GM23338 (cell line): ENCODE data around the gene CNMD. TPM values are rescaled to one million over a fixed set of nuclear protein-coding genes. Genes with fewer than 3 reads are reported as not detected.

Experiments
- ATAC-seq: fragments of 200-7000 bp; cut with Tn5 transposase; 3 replicates; pipeline ENCODE4 v1.9.1; 2020
- DNase-seq: peaks from one replicate; pipeline ENCODE4 v3.0.0-alpha.2; 2015; ENCODE audit warnings: low spot score
- H2AFZ ChIP-seq: fragments of 200-600 bp; sonication (generic); 2 replicates; pipeline ENCODE4 v1.8.0; 2016; ENCODE audit warnings: antibody characterized with exemption, mild to moderate bottlenecking, moderate library complexity
- H3F3A ChIP-seq: fragments of 200-600 bp; sonication (generic); replicated peaks from 2 replicates; pipeline ENCODE4 v1.8.0; 2017; ENCODE audit warnings: antibody characterized with exemption, mixed run types, low read depth
- H3K27ac ChIP-seq: fragments of 200-600 bp; sonication (generic); 2 replicates; pipeline ENCODE4 v1.6.1; 2016; ENCODE audit warnings: low read depth
- H3K27me3 ChIP-seq: fragments of 200-600 bp; sonication (generic); 2 replicates; pipeline ENCODE4 v1.8.0; 2016; ENCODE audit warnings: mild to moderate bottlenecking, mixed run types, moderate library complexity; ENCODE audit not compliant: insufficient read depth
- H3K36me3 ChIP-seq: fragments of 200-600 bp; sonication (generic); 2 replicates; pipeline ENCODE4 v1.8.0; 2016; ENCODE audit warnings: mild to moderate bottlenecking; ENCODE audit not compliant: insufficient read depth
- H3K4me1 ChIP-seq: fragments of 200-600 bp; sonication (generic); 2 replicates; pipeline ENCODE4 v1.8.0; 2016; ENCODE audit warnings: mild to moderate bottlenecking, moderate library complexity; ENCODE audit not compliant: insufficient read depth
- H3K4me2 ChIP-seq: fragments of 200-600 bp; sonication (generic); 2 replicates; pipeline ENCODE4 v1.7.1; 2017; ENCODE audit warnings: mixed run types
- H3K4me3 ChIP-seq: fragments of 200-600 bp; sonication (generic); 2 replicates; pipeline ENCODE4 v1.6.1; 2016; ENCODE audit warnings: mixed run types
- H3K79me2 ChIP-seq: fragments of 200-600 bp; sonication (generic); replicated peaks from 2 replicates; pipeline ENCODE4 v1.8.0; 2017; ENCODE audit warnings: mild to moderate bottlenecking; ENCODE audit not compliant: insufficient read depth
- H3K9me2 ChIP-seq: fragments of 200-600 bp; sonication (generic); 2 replicates; pipeline ENCODE4 v1.8.0; 2017; ENCODE audit not compliant: insufficient read depth
- H4K20me1 ChIP-seq: fragments of 200-600 bp; sonication (generic); replicated peaks from 2 replicates; pipeline ENCODE4 v1.8.0; 2017; ENCODE audit warnings: mild to moderate bottlenecking; ENCODE audit not compliant: insufficient read depth
- H3K27ac Mint-ChIP-seq: 2 replicates; pipeline ENCODE4 v1.8.0; 2020; ENCODE audit warnings: inconsistent platforms, mild to moderate bottlenecking, moderate library complexity, mixed read lengths
- H3K27me3 Mint-ChIP-seq: 3 replicates; pipeline ENCODE4 v1.8.0; 2022; ENCODE audit warnings: low read depth, mild to moderate bottlenecking, moderate library complexity, mixed read lengths, inconsistent platforms; ENCODE audit not compliant: insufficient read depth, poor library complexity
- H3K36me3 Mint-ChIP-seq: 3 replicates; pipeline ENCODE4 v1.8.0; 2021; ENCODE audit warnings: low read depth, mild to moderate bottlenecking, inconsistent platforms, moderate library complexity, mixed read lengths
- H3K4me1 Mint-ChIP-seq: 3 replicates; pipeline ENCODE4 v1.8.0; 2020; ENCODE audit warnings: mild to moderate bottlenecking, inconsistent platforms, mixed read lengths
- H3K4me3 Mint-ChIP-seq: 3 replicates; pipeline ENCODE4 v1.8.0; 2021; ENCODE audit warnings: moderate library complexity, mild to moderate bottlenecking, inconsistent platforms, mixed read lengths
- H3K9me3 Mint-ChIP-seq: 3 replicates; pipeline ENCODE4 v1.8.0; 2020; ENCODE audit warnings: moderate library complexity, mild to moderate bottlenecking, inconsistent platforms, mixed read lengths
- CREB1 ChIP-seq: fragments of 250-450 bp; sonication (Bioruptor Pico); IDR thresholded peaks from 2 replicates; pipeline ENCODE4 v1.5.0; 2020; ENCODE audit warnings: low read depth, mild to moderate bottlenecking, moderate library complexity
- CTCF ChIP-seq, 2 experiments: fragments of 200-600 bp in 1 of 2; sonication (generic) in 1 of 2; conservative IDR thresholded peaks; 2 replicates each; pipeline versions ENCODE4 v1.5.1 to v1.6.1; 2016 to 2017; ENCODE audit warnings: antibody characterized with exemption in 2 of 2, low read depth in 2 of 2, mild to moderate bottlenecking in 2 of 2, moderate library complexity in 1 of 2
- ETS1 ChIP-seq: IDR thresholded peaks from 2 replicates; pipeline ENCODE4 v1.6.1; 2016; ENCODE audit warnings: antibody characterized with exemption
- EZH2 ChIP-seq: fragments of 200-600 bp; sonication (generic); IDR thresholded peaks from one replicate; pipeline ENCODE4 v1.8.0; 2017; ENCODE audit warnings: antibody characterized with exemption, mild to moderate bottlenecking, low read depth; ENCODE audit not compliant: unreplicated experiment
- EZH2phosphoT487 ChIP-seq: fragments of 200-600 bp; sonication (generic); IDR thresholded peaks from one replicate; pipeline ENCODE4 v1.8.1; 2018; ENCODE audit warnings: antibody characterized with exemption; ENCODE audit not compliant: unreplicated experiment
- JUNB ChIP-seq: IDR thresholded peaks from one replicate; pipeline ENCODE4 v1.6.1; 2016; ENCODE audit warnings: antibody characterized with exemption; ENCODE audit not compliant: unreplicated experiment
- NANOG ChIP-seq: IDR thresholded peaks from 2 replicates; pipeline ENCODE4 v1.6.1; 2016; ENCODE audit warnings: antibody characterized with exemption, borderline replicate concordance
- POLR2AphosphoS5 ChIP-seq: IDR thresholded peaks from 2 replicates; pipeline ENCODE4 v1.6.1; 2016; ENCODE audit warnings: antibody characterized with exemption, low read depth
- REST ChIP-seq: IDR thresholded peaks from one replicate; pipeline ENCODE4 v1.6.1; 2018; ENCODE audit warnings: antibody characterized with exemption; ENCODE audit not compliant: unreplicated experiment
- STAT1 ChIP-seq: IDR thresholded peaks from one replicate; pipeline ENCODE4 v1.6.1; 2016; ENCODE audit warnings: antibody characterized with exemption; ENCODE audit not compliant: unreplicated experiment
- ZNF114 ChIP-seq: fragments of 250-450 bp; sonication (Bioruptor Pico); IDR thresholded peaks from 2 replicates; pipeline ENCODE4 v1.5.0; 2020; ENCODE audit warnings: mild to moderate bottlenecking, moderate library complexity
- ZNF331 ChIP-seq: fragments of 250-450 bp; sonication (Bioruptor Pico); IDR thresholded peaks from 2 replicates; pipeline ENCODE4 v1.5.0; 2020; ENCODE audit warnings: low read depth, mild to moderate bottlenecking, moderate library complexity
- ZNF462 ChIP-seq: fragments of 250-450 bp; sonication (Bioruptor Pico); IDR thresholded peaks from 2 replicates; pipeline ENCODE4 v1.5.0; 2020; ENCODE audit warnings: mild to moderate bottlenecking, moderate library complexity
- polyA plus RNA-seq: library from polyadenylated mRNA; unstranded; fragments of >200 nt; fragmentation: Nextera tagmentation; extraction: Ambion mirVana; gene quantifications from 2 replicates; pipeline ENCODE4 v1.2.1, GENCODE V29; 2016
- total RNA-seq: library from RNA; depleted of rRNA; stranded (reverse); fragments of >200 nt; shearing (Covaris generic); gene quantifications from 2 replicates; pipeline ENCODE4 v1.2.3, GENCODE V29; 2014

Gene CNMD
- total and polyA plus RNA-seq, 2 experiments from 2014 or later: 141 to 207 TPM

GRCh38 chr13:52751196-52751595 is 11.6 kb upstream of the CNMD start:
- DNase-seq (no peak), ATAC-seq (no peak)
- Mint-ChIP-seq H3K27me3 (no peaks in the 10 kb centered on the region), H3K27ac (no peak overlapping the region), H3K9me3 (no peaks in the 10 kb centered on the region), H3K4me1 (no peaks in the 10 kb centered on the region), H3K36me3 (no peaks in the 10 kb centered on the region), H3K4me3 (no peak overlapping the region)
- H3K4me2 ChIP-seq: no peak overlapping the region
- H3K27ac ChIP-seq: no peak overlapping the region
- no peaks in the 10 kb centered on the region for H3K27me3 ChIP-seq
- TF ChIP-seq POLR2AphosphoS5 (no peak), CREB1 (CRISPR knock-in tag) (no peak), REST (no peak), CTCF (conservative IDR thresholded peaks at IDR 0.05; ENCODE audit: low read depth in 2 of 2) (no peak), NANOG (no peak), JUNB (no peak), ZNF462 (CRISPR knock-in tag) (no peak), ZNF114 (no peak), EZH2 (no peak), EZH2phosphoT487 (no peak), STAT1 (no peak), ETS1 (no peak), ZNF331 (CRISPR knock-in tag) (no peak)
- no peak overlapping the region for H2AFZ ChIP-seq
- no peaks in the 10 kb centered on the region for H3K4me1 ChIP-seq
- no peaks in the 10 kb centered on the region for H3K9me2 ChIP-seq
- H3K4me3 ChIP-seq: no peak overlapping the region
- H3K36me3 ChIP-seq: no peaks in the 10 kb centered on the region
- no peaks in the 10 kb centered on the region for H3F3A ChIP-seq
- H4K20me1 ChIP-seq: no peaks in the 10 kb centered on the region
- no peaks in the 10 kb centered on the region for H3K79me2 ChIP-seq
